Daoy (cell line): ENCODE measurements around the gene CEACAM16. TPM values are rescaled to one million over a fixed set of nuclear protein-coding genes. Genes with fewer than 3 reads are reported as not detected.
"Not testable (repeated sequence)": the region's sequence is repeated elsewhere in the genome, so short reads cannot be mapped to it uniquely, and the experiment has no call there.

Experiments
- DNase-seq: peaks from one replicate; pipeline ENCODE4 v3.0.0-alpha.2; 2015; ENCODE audit warnings: low read depth
- total RNA-seq: library from RNA; depleted of rRNA; stranded (reverse); fragments of >200 nt; shearing (Covaris generic); gene quantifications from 2 replicates; pipeline ENCODE4 v1.2.3, GENCODE V29; 2014

Gene CEACAM16
- total RNA-seq, 1 experiment from 2014 or later = not detected

GRCh38 chr19:44703336-44704078 is 4.6 kb downstream of the CEACAM16 start:
- no peak for DNase-seq

- no peak for DNase-seq
Observed at GRCh38 chr19:44704982-44705381, 6.0 kb downstream of the CEACAM16 start.

- DNase-seq = no peak
Observed at GRCh38 chr19:44705502-44706010, 6.6 kb downstream of the CEACAM16 start.

GRCh38 chr19:44706506-44707236 is 7.7 kb downstream of the CEACAM16 start:
- DNase-seq = no peak

- no peak for DNase-seq
Observed at GRCh38 chr19:44707794-44708193, 8.8 kb downstream of the CEACAM16 start.

- DNase-seq = no peak
Observed at GRCh38 chr19:44708940-44709339, 10.0 kb downstream of the CEACAM16 start.

GRCh38 chr19:44709434-44710266 is 10.7 kb downstream of the CEACAM16 start:
- not testable (repeated sequence) for DNase-seq

GRCh38 chr19:44710483-44710882 is 11.5 kb downstream of the CEACAM16 start:
- DNase-seq = no peak

- DNase-seq = no peak
Observed at GRCh38 chr19:44712864-44713515, 14.0 kb downstream of the CEACAM16 start.

- DNase-seq = no peak
Observed at GRCh38 chr19:44714597-44715169, 15.7 kb downstream of the CEACAM16 start.

- no peak for DNase-seq
Observed at GRCh38 chr19:44717603-44718002, 18.7 kb downstream of the CEACAM16 start.

GRCh38 chr19:44718441-44719261 is 19.7 kb downstream of the CEACAM16 start:
- peak; percentile 57 for DNase-seq

GRCh38 chr19:44719262-44719701 is 20.3 kb downstream of the CEACAM16 start:
- no peak for DNase-seq

- DNase-seq = not testable (repeated sequence)
Observed at GRCh38 chr19:44720396-44720795, 21.4 kb downstream of the CEACAM16 start.

GRCh38 chr19:44720945-44721344 is 22.0 kb downstream of the CEACAM16 start:
- peak; percentile 36 for DNase-seq

- DNase-seq = not testable (repeated sequence)
Observed at GRCh38 chr19:44721369-44721768, 22.4 kb downstream of the CEACAM16 start.

GRCh38 chr19:44722131-44723121 is 23.5 kb downstream of the CEACAM16 start:
- DNase-seq = no peak

GRCh38 chr19:44723299-44723951 is 24.5 kb downstream of the CEACAM16 start:
- DNase-seq = no peak
